ENCODE measurements around the gene SF1.

SF1 gene

GRCh38 chr11:64776875-64777274, 1.5 kb downstream of the SF1 start:
- TF ChIP-seq CTCF (IDR thresholded peaks at IDR 0.05): no peak

DNA sequence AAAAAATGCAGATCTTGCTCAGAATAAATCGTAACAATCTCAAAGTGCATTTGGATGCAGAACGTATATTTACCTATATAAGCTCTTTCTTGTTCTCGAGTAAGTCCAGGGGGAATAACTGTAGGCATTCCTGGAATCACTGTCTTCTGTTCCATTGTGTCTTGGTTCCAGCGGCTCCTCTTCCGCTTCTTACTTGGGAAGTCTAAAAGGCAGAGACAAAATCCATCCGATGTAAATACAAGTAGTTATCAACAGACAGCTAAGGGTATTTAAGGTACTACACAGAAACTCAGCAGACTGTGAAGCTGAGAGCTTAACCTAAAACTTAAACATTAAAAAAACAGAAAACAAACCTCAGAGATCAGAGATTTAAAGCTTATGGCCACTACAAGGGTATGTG, 1.9 kb downstream of the SF1 start:
- no peak for TF ChIP-seq CTCF (IDR thresholded peaks at IDR 0.05)
- peak overlapping the region in 1 of 2 donors; percentile 60 for H3K27ac ChIP-seq

More at GRCh38 chr11:64776875-64777274, 1.5 kb downstream of the SF1 start:
- DNase-seq (ENCODE audit: low spot score): no peak
- Histone ChIP-seq H3K4me3 (peak overlapping the region; percentile 100), H3K27ac (peak overlapping the region; percentile 60 to 100)

GRCh38 chr11:64774144-64774543, 4.2 kb downstream of the SF1 start:
- no peak for TF ChIP-seq CTCF (IDR thresholded peaks at IDR 0.05)
- Histone ChIP-seq H3K27ac (no peak overlapping the region), H3K4me3 (no peak overlapping the region)
- DNase-seq (ENCODE audit: low spot score): no peak

More for the DNA sequence above, 1.9 kb downstream of the SF1 start:
- H3K4me3 ChIP-seq: peak overlapping the region; percentile 100
- no peak for DNase-seq (ENCODE audit: low spot score)

- no peak for TF ChIP-seq CTCF (IDR thresholded peaks at IDR 0.05)
- H3K27ac ChIP-seq: peak overlapping the region in 1 of 2 donors; percentile 32
- no peak for DNase-seq (ENCODE audit: low spot score)
- H3K4me3 ChIP-seq: no peak overlapping the region
These were observed 5.9 kb downstream of the SF1 start for GRCh38 chr11:64772303-64773018.

GRCh38 chr11:64771861-64772260, 6.5 kb downstream of the SF1 start:
- no peak for TF ChIP-seq CTCF (IDR thresholded peaks at IDR 0.05)
- H3K4me3 ChIP-seq: no peak overlapping the region
- H3K27ac ChIP-seq: no peak overlapping the region
- no peak for DNase-seq (ENCODE audit: low spot score)

- no peak overlapping the region for H3K27ac ChIP-seq
- no peak for DNase-seq (ENCODE audit: low spot score)
- no peak for TF ChIP-seq CTCF (IDR thresholded peaks at IDR 0.05)
These were observed 8.2 kb downstream of the SF1 start for GRCh38 chr11:64770120-64770519.

DNA sequence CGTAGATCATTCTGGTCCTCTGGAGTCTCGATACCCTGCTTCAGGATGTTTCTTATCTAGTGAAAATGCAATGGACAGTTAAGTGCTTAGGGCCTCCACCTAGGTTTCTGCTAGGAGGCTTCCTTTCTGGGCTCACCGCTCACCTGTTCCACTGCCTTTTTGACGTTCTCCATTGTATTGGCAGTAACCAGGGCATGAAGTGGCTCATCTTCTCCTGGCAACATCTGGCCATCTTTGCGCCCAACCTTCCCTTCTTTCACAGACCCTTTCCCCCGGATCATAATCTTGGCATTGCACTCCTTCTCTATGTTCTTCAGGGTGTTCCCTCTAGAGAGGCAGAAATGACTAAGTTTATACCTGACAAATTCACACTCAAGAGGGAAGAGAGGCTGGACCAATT, 9.1 kb downstream of the SF1 start:
- no peak for DNase-seq (ENCODE audit: low spot score)
- Histone ChIP-seq H3K4me3 (no peak overlapping the region), H3K27ac (no peak overlapping the region)
- no peak for TF ChIP-seq CTCF (IDR thresholded peaks at IDR 0.05)

More at GRCh38 chr11:64770120-64770519, 8.2 kb downstream of the SF1 start:
- no peak overlapping the region for H3K4me3 ChIP-seq
